ENCODE data around the gene TNFRSF1A.

Gene TNFRSF1A

DNA sequence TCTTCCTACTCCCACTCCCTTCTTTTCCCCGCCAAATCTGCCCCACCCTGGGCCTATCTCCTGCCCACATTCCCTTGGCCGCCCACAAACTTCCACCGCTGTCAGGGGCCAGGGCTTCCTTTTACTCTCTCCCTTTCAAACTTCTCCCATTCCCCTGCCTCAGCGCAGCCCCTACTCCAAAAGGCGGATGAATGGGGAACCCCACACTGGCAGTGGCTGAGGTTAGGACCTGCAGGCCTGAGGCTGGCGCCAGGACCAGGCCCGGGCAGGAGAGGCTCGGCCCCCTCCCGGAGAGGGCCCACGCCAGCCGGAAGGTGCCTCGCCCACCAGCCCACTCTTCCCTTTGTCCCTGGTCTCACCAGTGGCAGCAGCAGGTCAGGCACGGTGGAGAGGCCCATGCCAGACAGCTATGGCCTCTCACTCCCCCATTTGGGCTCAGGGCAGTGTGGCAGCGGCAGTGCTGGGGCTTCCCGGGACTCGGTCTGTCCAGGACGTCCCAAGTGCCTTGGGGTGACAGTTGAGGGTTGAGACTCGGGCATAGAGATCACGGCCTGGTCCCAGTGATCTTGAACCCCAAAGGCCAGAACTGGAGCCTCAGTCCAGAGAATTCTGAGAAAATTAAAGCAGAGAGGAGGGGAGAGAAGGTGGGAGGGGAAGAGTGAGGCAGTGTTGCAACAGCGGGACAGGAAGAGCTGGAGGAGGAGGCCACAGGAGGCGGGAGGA, at the start of gene TNFRSF1A:
Gene TNFRSF1A (minus strand): TSS at position 660 of the 723 bp plus-strand sequence. CDS start 262 bp downstream, at position 398.
- in situ Hi-C loops (cut with MboI; ENCODE audit: low sequenced_read_pairs): no loop called here

- in situ Hi-C loops (cut with MboI; ENCODE audit: low sequenced_read_pairs): no loop called here
Observed at GRCh38 chr12:6391013-6391412, 49.1 kb upstream of the TNFRSF1A start.

DNA sequence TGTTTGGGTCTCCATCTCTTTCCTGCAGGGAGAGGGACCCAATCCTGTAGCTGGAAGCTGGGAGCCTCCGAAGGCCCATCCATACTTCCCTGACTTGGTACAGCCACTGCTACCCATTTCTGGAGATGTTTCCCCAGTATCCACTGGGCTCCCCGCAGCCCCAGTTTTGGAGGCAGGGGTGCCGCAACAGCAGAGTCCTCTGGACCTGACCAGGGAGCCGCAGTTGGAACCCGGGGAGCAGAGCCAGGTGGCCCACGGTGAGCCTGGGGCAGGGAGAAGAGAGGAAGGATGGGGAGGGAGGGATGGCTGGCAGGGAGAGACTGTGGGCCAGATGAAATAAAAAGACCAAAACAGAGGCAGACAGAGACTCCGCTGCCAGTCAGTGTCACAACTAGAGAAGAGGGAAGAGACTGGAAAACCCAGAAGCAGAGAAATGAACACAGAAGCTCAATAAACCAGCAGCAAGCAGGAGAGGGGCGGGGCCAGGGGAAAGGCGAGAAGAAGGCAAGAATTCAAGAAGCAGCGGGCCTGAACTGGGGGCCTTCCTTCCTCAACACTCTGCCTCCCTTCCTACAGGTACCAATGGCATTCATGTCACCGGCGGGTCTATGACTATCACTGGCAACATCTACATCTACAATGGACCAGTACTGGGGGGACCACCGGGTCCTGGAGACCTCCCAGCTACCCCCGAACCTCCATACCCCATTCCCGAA, 48.4 kb upstream of the TNFRSF1A start:
- in situ Hi-C loops (cut with MboI; ENCODE audit: low sequenced_read_pairs): no loop called here

- in situ Hi-C loops (cut with MboI; ENCODE audit: low sequenced_read_pairs): no loop called here
Observed at GRCh38 chr12:6387541-6387940, 45.7 kb upstream of the TNFRSF1A start.

DNA sequence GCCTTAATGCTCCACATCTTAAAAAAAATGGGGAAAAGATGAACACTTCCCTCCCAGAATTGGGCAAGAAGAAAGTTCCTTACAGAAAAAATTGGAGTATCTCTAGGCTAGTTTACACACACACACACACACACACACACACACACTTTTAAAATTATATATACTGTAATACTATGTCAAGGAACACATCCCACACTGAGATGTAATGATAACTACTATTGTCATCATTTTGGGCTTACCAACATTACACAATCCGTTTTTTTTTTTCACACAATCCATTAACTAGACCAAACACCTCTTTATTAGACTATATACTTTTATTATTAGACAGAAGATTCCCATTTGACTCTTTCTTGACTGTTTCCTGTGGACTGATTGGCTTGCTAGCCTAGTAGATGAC, 44.6 kb upstream of the TNFRSF1A start:
- in situ Hi-C loops (cut with MboI; ENCODE audit: low sequenced_read_pairs): no loop called here

GRCh38 chr12:6386038-6386437, 44.2 kb upstream of the TNFRSF1A start:
- in situ Hi-C loops (cut with MboI; ENCODE audit: low sequenced_read_pairs): no loop called here

DNA sequence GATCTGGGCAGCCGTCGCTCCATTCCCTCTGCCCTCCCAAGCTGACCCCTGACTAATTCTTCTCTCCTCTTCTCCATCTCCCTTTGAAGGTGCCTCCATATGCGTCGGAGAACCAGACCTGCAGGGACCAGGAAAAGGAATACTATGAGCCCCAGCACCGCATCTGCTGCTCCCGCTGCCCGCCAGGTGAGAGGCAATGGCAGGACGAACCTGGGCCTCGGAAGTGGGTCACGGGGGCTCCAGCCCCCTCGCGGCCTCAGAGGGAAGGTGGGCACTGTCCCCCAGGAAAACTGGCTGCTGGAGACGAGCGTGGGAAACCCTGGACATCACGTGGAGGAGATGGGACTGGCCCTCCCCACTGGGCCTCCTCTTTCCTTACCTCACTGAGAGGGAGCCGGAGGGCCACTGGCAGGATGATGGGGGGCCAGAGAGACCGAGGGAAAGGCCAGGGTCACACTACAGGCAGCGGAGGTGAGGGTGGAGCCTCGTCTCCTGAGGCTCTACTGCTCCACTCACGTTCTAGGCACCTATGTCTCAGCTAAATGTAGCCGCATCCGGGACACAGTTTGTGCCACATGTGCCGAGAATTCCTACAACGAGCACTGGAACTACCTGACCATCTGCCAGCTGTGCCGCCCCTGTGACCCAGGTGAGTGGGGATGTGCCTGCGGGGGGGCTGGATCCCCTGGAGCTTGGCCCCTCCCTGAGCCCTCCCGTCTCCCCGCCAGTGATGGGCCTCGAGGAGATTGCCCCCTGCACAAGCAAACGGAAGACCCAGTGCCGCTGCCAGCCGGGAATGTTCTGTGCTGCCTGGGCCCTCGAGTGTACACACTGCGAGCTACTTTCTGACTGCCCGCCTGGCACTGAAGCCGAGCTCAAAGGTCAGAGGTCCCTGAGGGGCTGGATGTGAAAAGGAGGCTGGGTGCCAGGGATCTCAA, 42.9 kb upstream of the TNFRSF1A start:
- in situ Hi-C loops (cut with MboI; ENCODE audit: low sequenced_read_pairs): no loop called here

DNA sequence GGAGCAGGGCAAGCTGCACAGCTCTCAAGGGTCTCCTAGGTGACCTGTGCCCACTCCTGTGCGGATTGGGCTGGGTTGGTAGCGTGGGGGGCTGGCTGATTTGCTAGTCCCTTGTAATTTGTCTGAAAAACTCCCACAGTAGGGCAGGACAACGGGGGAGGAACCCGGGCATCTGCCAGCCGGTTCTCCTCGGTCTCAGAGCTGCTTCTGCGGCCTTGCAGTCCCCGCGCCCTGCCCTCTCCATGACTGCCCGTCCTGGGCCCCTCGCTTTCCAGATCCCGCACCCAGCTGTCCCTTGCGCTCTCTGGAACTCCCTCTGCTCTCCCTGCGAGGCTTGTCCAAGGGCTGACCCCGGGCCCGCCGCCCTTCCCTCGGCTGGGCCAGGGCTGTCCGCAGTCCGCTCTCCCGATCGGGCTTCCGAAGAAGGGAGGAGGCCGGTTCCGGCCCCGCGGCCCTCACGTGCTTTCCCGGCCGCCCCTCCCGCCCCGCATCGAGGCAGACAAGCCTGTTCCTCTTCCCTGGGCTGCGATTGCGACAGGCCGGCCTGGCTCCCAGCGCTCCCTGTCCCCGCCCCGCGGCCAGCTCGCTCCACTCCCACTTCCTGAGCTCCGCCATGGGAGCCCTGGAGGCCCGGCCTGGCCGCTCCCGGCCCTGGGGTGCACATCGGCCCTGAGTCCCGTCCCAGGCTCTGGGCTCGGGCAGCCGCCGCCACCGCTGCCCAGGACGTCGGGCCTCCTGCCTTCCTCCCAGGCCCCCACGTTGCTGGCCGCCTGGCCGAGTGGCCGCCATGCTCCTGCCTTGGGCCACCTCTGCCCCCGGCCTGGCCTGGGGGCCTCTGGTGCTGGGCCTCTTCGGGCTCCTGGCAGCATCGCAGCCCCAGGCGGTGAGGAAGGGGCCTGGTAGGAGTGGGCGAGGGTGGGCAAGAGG, 42.0 kb upstream of the TNFRSF1A start, which contains the start of gene LTBR:
Gene LTBR (plus strand): TSS at position 591 of the 927 bp plus-strand sequence. CDS start 197 bp downstream, at position 788.
- in situ Hi-C loops (cut with MboI; ENCODE audit: low sequenced_read_pairs): no loop called here

DNA sequence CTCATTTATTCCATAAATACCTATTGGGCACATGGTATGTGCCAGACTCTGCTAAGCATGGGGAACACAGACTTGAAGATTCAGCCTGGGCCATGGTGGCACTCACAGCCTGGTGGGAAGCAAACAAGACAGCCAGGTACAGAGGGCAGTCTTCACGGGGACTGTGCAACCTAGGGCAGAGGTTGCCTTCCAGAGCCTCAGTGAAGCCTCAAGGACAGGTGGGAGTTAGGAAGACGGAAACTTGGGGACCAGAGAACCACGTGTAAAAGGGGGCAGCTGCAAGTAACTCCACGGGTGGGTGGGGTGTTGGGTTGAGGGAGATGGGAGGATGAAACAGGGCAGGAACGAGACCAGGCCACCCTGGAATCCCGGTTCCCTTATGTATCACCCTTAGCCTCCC, 41.1 kb upstream of the TNFRSF1A start:
- in situ Hi-C loops (cut with MboI; ENCODE audit: low sequenced_read_pairs): no loop called here

DNA sequence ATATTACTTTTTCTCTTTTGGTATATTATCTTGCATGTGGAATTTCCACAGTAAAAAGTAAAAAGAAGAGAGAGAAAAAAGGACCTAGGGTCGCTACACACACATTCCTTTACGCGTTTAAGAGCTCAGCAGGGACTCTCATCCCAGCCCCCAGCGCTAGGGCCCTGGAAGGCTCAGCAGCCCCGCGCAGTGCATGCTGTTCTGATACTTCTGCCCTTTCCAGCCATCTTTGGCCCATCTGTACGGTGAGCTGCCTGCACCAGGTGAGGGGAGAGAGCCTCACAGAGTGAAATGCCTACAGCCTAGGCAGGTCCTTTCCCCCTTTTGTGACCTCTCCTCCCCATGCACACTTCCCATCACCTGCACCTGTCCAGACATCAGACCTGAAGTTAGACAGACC, 40.5 kb upstream of the TNFRSF1A start:
- in situ Hi-C loops (cut with MboI; ENCODE audit: low sequenced_read_pairs): no loop called here

- in situ Hi-C loops (cut with MboI; ENCODE audit: low sequenced_read_pairs): no loop called here
Observed at GRCh38 chr12:6380141-6381121, 38.6 kb upstream of the TNFRSF1A start.

GRCh38 chr12:6378709-6379472, 37.0 kb upstream of the TNFRSF1A start:
- in situ Hi-C loops (cut with MboI; ENCODE audit: low sequenced_read_pairs): no loop called here

DNA sequence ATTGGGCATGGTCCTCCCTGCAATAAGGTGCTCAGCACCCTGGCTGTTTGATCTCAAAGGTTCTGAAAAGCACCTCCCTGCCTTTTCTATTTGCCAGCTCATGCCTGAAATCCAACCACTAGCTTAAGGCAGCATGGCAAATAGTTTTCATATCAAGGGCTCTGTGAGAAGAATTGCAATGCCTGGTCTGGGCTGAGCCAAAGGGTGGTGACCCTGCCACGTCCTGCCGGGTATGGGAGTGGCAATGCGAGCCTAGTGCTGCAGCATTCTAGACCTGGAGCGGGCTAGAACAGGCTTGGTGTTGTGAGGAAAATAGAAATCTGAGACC, 35.8 kb upstream of the TNFRSF1A start:
- in situ Hi-C loops (cut with MboI; ENCODE audit: low sequenced_read_pairs): no loop called here

DNA sequence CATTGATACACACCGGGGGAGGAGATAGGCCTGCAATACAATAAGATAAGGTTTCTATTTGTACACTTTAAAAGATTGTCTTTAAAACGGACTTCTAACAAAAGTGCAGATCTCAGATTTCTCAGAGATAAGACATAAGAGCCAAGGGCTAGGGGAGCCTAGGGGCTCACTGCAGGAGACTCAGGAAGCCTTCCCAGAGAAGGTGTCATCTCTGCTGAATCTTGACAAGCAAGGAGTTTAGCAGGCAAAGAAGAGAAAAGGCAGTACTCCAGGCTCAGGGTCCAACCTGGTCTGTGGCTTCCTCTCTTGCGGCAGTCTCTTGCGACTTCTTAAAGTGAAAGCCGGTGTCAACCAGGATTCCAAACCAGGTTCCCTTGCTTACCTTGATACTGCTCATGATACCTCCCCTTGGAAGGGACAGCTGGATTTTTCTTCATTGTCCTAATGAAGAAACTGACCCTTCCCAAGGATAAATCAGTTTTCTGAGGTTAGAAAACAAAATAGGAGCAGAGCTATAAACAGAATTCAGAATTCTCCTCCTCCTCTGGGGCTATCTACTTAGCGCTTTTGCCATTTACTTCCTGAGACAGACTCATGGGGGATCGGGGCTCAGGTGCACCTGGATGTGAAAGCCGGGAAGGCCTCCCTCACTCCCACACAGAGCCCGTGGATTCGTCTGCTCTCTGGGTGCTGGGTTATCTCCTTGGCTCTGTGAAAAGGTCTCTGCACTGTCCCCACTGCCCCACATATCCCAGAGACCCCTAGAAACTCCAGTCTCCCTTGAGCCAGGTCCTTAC, 35.2 kb upstream of the TNFRSF1A start:
- in situ Hi-C loops (cut with MboI; ENCODE audit: low sequenced_read_pairs): no loop called here

DNA sequence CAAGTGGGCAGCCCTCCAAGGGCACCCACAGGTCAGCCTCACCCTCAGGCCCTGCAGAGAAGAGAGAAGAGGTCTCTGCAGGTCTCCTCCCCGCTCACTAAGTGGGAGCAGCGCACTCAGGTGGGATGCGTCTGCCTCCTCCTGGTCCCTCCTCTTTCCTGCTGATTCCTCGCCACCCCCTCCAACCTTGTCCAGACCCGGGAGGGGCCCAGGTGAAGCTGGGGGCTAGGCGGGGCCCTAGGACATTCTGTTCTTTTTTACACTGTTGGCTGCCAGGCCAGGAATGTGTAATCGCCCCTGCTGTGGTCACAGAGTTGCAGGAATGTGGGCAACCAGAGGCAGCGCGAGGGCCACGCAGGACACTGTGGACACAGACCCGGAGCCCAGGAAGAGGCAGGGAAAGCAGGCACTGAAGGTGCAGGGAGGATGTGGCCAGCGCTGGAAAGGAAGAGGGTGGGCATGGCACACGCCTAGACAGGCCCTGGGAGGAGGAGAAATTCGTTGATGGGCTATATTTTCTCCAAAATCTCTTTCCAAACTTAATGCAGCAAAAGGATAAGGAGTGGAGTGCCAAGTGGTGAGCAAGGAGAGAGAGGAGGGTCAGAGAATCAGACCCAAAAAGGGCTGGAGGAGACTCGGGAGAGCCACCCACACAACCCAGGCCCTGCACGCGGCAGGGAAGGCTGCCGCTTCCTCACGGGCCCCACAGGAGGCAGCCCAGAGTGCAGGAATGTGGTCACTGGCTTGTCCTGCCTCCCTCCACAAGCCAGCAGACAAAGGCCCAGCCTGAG, 34.4 kb upstream of the TNFRSF1A start:
- in situ Hi-C loops (cut with MboI; ENCODE audit: low sequenced_read_pairs): no loop called here

DNA sequence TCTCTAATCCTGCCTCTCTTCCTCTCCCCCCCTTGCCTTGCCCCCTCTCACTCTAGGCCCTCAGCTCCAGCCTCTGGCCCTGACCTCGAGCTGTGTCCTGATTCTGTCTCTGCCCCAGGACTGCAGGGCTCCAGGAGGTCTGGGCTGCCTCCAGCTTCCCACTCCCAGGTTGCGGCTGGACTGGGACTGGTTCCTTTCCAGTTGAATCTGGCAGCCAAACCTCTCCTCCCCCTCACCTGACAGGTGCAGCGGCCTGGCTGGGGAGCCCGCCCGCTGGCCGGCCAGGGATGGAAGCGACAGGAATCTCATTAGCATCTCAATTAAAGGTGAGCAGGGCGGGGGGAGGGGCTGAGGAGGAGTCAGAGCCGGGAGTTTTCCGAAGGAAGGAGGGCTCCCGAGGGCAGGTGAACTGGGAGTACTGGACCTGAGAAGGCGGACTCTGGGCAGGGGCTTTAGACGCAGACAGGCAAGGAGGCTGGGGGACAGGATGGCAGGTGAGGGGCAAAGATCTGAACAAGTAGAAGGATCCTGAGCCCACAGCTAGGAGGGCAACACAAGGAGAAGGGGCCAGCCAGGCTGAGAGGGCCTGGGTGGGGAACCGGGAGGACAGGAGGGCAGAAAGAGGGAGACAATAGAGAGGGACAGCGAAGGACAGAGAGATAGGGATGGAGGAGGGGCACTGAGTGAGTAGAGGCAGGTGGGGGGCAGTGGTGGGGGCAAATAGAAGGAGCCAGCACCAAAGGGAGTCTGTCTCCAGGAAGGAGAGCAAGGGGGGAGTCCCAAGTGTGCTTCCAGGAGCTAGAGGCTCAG, 33.6 kb upstream of the TNFRSF1A start, which contains the start of gene SCNN1A:
Gene SCNN1A (minus strand): TSS at position 295 of the 810 bp plus-strand sequence. CDS start 780 bp downstream, outside the sequence.
- in situ Hi-C loops (cut with MboI; ENCODE audit: low sequenced_read_pairs): no loop called here
